Neural cell (in vitro differentiated cells): ENCODE data around the gene CD4. TPM values are rescaled to one million over a fixed set of nuclear protein-coding genes. Genes with fewer than 3 reads are reported as not detected.

Experiments used
- H2AFZ ChIP-seq: fragments of 200-600, 300-800 bp; sonication (generic), shearing (Covaris generic); 2 replicates; pipeline ENCODE4 v1.6.0; 2014; ENCODE audit warnings: low read depth, mild to moderate bottlenecking, antibody characterized with exemption, low read length, moderate library complexity
- H3F3A ChIP-seq: fragments of 200-600 bp; shearing (Covaris generic); 2 replicates; pipeline ENCODE4 v1.6.1; 2016; ENCODE audit warnings: mild to moderate bottlenecking, moderate library complexity, mixed read lengths, antibody characterized with exemption, low read length; ENCODE audit not compliant: insufficient read depth, poor library complexity, severe bottlenecking
- H3K27ac ChIP-seq: fragments of 200-600, 300-800 bp; sonication (generic), shearing (Covaris generic); 2 replicates; pipeline ENCODE4 v1.5.1; 2014; ENCODE audit warnings: mild to moderate bottlenecking, low read length, moderate library complexity
- H3K27me3 ChIP-seq: fragments of 300-800, 200-600 bp; sonication (generic), shearing (Covaris generic); 2 replicates; pipeline ENCODE4 v1.6.0; 2014; ENCODE audit warnings: mild to moderate bottlenecking, low read depth, low read length, moderate library complexity; ENCODE audit not compliant: insufficient read depth
- H3K36me3 ChIP-seq: fragments of 300-800, 200-600 bp; sonication (generic), shearing (Covaris generic); 2 replicates; pipeline ENCODE4 v1.5.1; 2014; ENCODE audit warnings: mild to moderate bottlenecking, antibody characterized with exemption, low read length, moderate library complexity; ENCODE audit not compliant: insufficient read depth
- H3K4me2 ChIP-seq: fragments of 300-800, 200-600 bp; sonication (generic), shearing (Covaris generic); 2 replicates; pipeline ENCODE4 v1.6.0; 2014; ENCODE audit warnings: mild to moderate bottlenecking, low read length
- H3K4me3 ChIP-seq: fragments of 300-800, 200-600 bp; sonication (generic), shearing (Covaris generic); 2 replicates; pipeline ENCODE4 v1.5.1; 2014; ENCODE audit warnings: mild to moderate bottlenecking, low read length, moderate library complexity
- H3K79me2 ChIP-seq: fragments of 200-600 bp; shearing (Covaris generic); replicated peaks from 2 replicates; pipeline ENCODE4 v1.6.0; 2014; ENCODE audit warnings: mild to moderate bottlenecking, low read length, moderate library complexity; ENCODE audit not compliant: insufficient read depth
- H3K9ac ChIP-seq: fragments of 300-800, 200-600 bp; sonication (generic), shearing (Covaris generic); 2 replicates; pipeline ENCODE4 v1.6.1; 2016; ENCODE audit warnings: mild to moderate bottlenecking, low read length, mixed read lengths
- H3K9me2 ChIP-seq: fragments of 200-600 bp; shearing (Covaris generic); 2 replicates; pipeline ENCODE4 v1.6.1; 2016; ENCODE audit warnings: mild to moderate bottlenecking, low read length, mixed read lengths; ENCODE audit not compliant: insufficient read depth
- H3K9me3 ChIP-seq: fragments of 200-600, 300-800 bp; sonication (generic), shearing (Covaris generic); 2 replicates; pipeline ENCODE4 v1.6.1; 2016; ENCODE audit warnings: mild to moderate bottlenecking, mixed run types, low read length, moderate library complexity, mixed read lengths
- H4K20me1 ChIP-seq: fragments of 200-600 bp; shearing (Covaris generic); 2 replicates; pipeline ENCODE4 v1.6.1; 2016; ENCODE audit warnings: mild to moderate bottlenecking, mixed run types; ENCODE audit not compliant: insufficient read depth
- EP300 ChIP-seq: fragments of 450-650 bp; conservative IDR thresholded peaks from 2 replicates; pipeline ENCODE4 v1.6.1; 2014; ENCODE audit warnings: antibody characterized with exemption, mild to moderate bottlenecking, moderate library complexity; ENCODE audit not compliant: poor library complexity, severe bottlenecking
- EZH2 ChIP-seq: fragments of 200-600, 300-800 bp; shearing (Covaris generic), sonication (generic); IDR thresholded peaks from 2 replicates; pipeline ENCODE4 v1.6.1; 2014; ENCODE audit warnings: antibody characterized with exemption, low read length, borderline replicate concordance, mild to moderate bottlenecking; ENCODE audit not compliant: insufficient read depth, poor library complexity, severe bottlenecking
- MXI1 ChIP-seq: fragments of 450-650 bp; conservative IDR thresholded peaks from 2 replicates; pipeline ENCODE4 v1.6.1; 2014; ENCODE audit warnings: antibody characterized with exemption, mild to moderate bottlenecking; ENCODE audit not compliant: poor library complexity, severe bottlenecking
- POLR2AphosphoS5 ChIP-seq: IDR thresholded peaks from 2 replicates; pipeline ENCODE4 v1.6.1; 2012
- RAD21 ChIP-seq: fragments of 450-650 bp; conservative IDR thresholded peaks from 2 replicates; pipeline ENCODE4 v1.6.1; 2014; ENCODE audit warnings: antibody characterized with exemption, mild to moderate bottlenecking, moderate library complexity
- SMC3 ChIP-seq: fragments of 450-650 bp; conservative IDR thresholded peaks from 2 replicates; pipeline ENCODE4 v1.6.1; 2014; ENCODE audit warnings: antibody characterized with exemption, mild to moderate bottlenecking, moderate library complexity; ENCODE audit not compliant: poor library complexity
- TAF1 ChIP-seq: IDR thresholded peaks from 2 replicates; pipeline ENCODE4 v1.6.1; 2012; ENCODE audit warnings: low read depth
- polyA plus RNA-seq: library from polyadenylated mRNA; depleted of rRNA; stranded (reverse); fragments of >200 nt; gene quantifications from 2 replicates; pipeline ENCODE4 v1.2.3, GENCODE V29; 2014
- TF ChIP-seq, protein P1 (sequence below): IDR thresholded peaks from 2 replicates; pipeline ENCODE4 v1.6.1; 2012; ENCODE audit warnings: borderline replicate concordance
- TF ChIP-seq, protein P2 (sequence below): fragments of 450-650 bp; IDR thresholded peaks from 2 replicates; pipeline ENCODE4 v1.5.1; 2014; ENCODE audit warnings: antibody characterized with exemption, mild to moderate bottlenecking, moderate library complexity; ENCODE audit not compliant: poor library complexity, severe bottlenecking

CD4 gene
- polyA plus RNA-seq, 1 donor from 2014 or later: not detected

DNA sequence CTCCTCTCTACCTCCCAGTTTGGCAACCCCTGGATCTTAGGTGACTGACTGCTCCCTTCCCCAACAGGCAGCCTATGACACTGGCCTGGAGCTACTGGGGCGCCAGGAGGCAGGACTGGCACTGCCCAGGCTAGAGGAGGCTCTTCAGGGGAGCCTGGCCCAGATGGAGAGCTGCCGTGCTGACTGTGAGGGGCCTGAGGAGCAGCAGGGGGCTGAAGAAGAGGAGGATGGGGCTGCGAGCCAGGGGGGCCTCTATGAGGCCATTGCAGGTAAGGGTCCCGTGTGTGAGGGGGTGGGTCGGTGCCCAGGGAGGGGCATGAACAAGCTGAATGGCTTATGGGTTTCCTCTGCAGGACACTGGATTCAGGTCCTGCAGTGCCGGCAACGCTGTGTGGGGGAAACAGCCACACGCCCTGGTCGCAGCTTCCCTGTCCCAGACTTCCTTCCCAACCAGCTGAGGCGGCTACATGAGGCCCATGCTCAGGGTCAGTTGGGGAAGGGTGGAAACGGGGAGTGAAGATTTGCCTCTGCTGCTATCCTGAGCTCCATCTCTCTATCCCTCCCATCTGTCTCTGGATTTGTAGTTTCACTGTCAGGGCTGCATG lies 41.1 kb downstream of the CD4 start:
- Histone ChIP-seq H3K9me2 (no peaks in the 10 kb centered on the region), H3F3A (peaks cover 5% of the 10 kb centered on the region), H3K4me2 (no peak overlapping the region), H4K20me1 (no peaks in the 10 kb centered on the region), H3K4me3 (peak overlapping the region; percentile 99), H3K36me3 (no peaks in the 10 kb centered on the region), H3K9me3 (no peaks in the 10 kb centered on the region), H3K9ac (peak overlapping the region; percentile 95), H3K79me2 (peaks cover 17% of the 10 kb centered on the region), H2AFZ (no peak overlapping the region), H3K27ac (no peak overlapping the region), H3K27me3 (no peaks in the 10 kb centered on the region)
- TF ChIP-seq EZH2: no peak
- no peak for TF ChIP-seq POLR2AphosphoS5
- TF ChIP-seq SMC3: no peak
- TF ChIP-seq EP300: no peak
- TF ChIP-seq, protein P1, sequence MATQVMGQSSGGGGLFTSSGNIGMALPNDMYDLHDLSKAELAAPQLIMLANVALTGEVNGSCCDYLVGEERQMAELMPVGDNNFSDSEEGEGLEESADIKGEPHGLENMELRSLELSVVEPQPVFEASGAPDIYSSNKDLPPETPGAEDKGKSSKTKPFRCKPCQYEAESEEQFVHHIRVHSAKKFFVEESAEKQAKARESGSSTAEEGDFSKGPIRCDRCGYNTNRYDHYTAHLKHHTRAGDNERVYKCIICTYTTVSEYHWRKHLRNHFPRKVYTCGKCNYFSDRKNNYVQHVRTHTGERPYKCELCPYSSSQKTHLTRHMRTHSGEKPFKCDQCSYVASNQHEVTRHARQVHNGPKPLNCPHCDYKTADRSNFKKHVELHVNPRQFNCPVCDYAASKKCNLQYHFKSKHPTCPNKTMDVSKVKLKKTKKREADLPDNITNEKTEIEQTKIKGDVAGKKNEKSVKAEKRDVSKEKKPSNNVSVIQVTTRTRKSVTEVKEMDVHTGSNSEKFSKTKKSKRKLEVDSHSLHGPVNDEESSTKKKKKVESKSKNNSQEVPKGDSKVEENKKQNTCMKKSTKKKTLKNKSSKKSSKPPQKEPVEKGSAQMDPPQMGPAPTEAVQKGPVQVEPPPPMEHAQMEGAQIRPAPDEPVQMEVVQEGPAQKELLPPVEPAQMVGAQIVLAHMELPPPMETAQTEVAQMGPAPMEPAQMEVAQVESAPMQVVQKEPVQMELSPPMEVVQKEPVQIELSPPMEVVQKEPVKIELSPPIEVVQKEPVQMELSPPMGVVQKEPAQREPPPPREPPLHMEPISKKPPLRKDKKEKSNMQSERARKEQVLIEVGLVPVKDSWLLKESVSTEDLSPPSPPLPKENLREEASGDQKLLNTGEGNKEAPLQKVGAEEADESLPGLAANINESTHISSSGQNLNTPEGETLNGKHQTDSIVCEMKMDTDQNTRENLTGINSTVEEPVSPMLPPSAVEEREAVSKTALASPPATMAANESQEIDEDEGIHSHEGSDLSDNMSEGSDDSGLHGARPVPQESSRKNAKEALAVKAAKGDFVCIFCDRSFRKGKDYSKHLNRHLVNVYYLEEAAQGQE: no peak
- TF ChIP-seq, protein P2, sequence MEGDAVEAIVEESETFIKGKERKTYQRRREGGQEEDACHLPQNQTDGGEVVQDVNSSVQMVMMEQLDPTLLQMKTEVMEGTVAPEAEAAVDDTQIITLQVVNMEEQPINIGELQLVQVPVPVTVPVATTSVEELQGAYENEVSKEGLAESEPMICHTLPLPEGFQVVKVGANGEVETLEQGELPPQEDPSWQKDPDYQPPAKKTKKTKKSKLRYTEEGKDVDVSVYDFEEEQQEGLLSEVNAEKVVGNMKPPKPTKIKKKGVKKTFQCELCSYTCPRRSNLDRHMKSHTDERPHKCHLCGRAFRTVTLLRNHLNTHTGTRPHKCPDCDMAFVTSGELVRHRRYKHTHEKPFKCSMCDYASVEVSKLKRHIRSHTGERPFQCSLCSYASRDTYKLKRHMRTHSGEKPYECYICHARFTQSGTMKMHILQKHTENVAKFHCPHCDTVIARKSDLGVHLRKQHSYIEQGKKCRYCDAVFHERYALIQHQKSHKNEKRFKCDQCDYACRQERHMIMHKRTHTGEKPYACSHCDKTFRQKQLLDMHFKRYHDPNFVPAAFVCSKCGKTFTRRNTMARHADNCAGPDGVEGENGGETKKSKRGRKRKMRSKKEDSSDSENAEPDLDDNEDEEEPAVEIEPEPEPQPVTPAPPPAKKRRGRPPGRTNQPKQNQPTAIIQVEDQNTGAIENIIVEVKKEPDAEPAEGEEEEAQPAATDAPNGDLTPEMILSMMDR: no peak
- TF ChIP-seq TAF1: no peak
- TF ChIP-seq RAD21: no peak
- TF ChIP-seq MXI1: no peak

DNA sequence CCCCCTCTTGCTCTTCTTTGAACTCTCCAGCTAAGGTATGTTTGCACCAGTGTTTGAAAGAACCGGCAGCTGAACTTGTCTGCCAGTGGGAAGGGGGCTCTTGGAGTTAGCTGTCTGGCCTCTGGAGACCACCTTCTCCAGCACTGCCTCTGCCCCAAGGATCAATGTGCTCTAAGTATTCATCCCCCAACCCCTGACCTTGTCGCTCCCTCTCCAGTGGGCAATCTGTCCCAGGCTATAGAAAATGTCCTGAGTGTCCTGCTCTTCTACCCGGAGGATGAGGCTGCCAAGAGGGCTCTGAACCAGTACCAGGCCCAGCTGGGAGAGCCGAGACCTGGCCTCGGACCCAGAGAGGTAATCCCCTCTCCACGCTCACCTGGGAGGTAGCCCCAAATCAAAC lies 41.7 kb downstream of the CD4 start:
- H3K36me3 ChIP-seq: no peaks in the 10 kb centered on the region

More for the DNA sequence above, 41.7 kb downstream of the CD4 start:
- no peaks in the 10 kb centered on the region for H4K20me1 ChIP-seq
- no peak overlapping the region for H3K27ac ChIP-seq
- no peaks in the 10 kb centered on the region for H3K9me2 ChIP-seq
- H3K9me3 ChIP-seq: no peaks in the 10 kb centered on the region
- no peak overlapping the region for H3K4me3 ChIP-seq
- TF ChIP-seq EZH2 (no peak), EP300 (no peak), SMC3 (no peak), POLR2AphosphoS5 (no peak), TAF1 (no peak), MXI1 (no peak), RAD21 (no peak)
- TF ChIP-seq, protein P1: no peak
- TF ChIP-seq, protein P2: no peak
- peaks cover 17% of the 10 kb centered on the region for H3K79me2 ChIP-seq
- H2AFZ ChIP-seq: no peak overlapping the region
- no peak overlapping the region for H3K4me2 ChIP-seq
- H3F3A ChIP-seq: peaks cover 5% of the 10 kb centered on the region
- no peaks in the 10 kb centered on the region for H3K27me3 ChIP-seq
- no peak overlapping the region for H3K9ac ChIP-seq
